Keratinocyte (primary cell): ENCODE data around the gene KANSL2.

Experiments
- CTCF ChIP-seq, 3 experiments: IDR thresholded peaks in 1 of 3; conservative IDR thresholded peaks in 1 of 3; optimal IDR thresholded peaks in 1 of 3; 2 replicates in 2 of 3; 3 replicates in 1 of 3; pipeline versions ENCODE3 to v1.5.1; 2011; ENCODE audit warnings: low read length in 3 of 3, mild to moderate bottlenecking in 3 of 3, moderate library complexity in 2 of 3, control low read depth in 1 of 3, inconsistent platforms in 1 of 3; ENCODE audit not compliant: insufficient read depth in 2 of 3; ENCODE audit errors: extremely low read depth in 1 of 3
- EZH2 ChIP-seq: IDR thresholded peaks from one replicate; pipeline ENCODE4 v1.6.1; 2012; ENCODE audit warnings: inconsistent platforms, mild to moderate bottlenecking, low read length, moderate library complexity

- no peak for TF ChIP-seq CTCF (optimal IDR thresholded peaks at IDR 0.05 in 1 of 3, IDR thresholded peaks at IDR 0.05 in 1 of 3, conservative IDR thresholded peaks at IDR 0.05 in 1 of 3; ENCODE audit: extremely low read depth in 1 of 3, insufficient read depth in 2 of 3, low read length in 3 of 3)
- no peak for TF ChIP-seq EZH2
Observed at GRCh38 chr12:48643011-48643410, 39.0 kb downstream of the KANSL2 start.
